SIG-M5 (cell line): ENCODE results near the gene ACTA1.
"Not testable (repeated sequence)": the region's sequence is repeated elsewhere in the genome, so short reads cannot be mapped to it uniquely, and the experiment has no call there.

Experiments used
- DNase-seq: peaks from one replicate; lab custom pipeline; 2025; lab: John Stamatoyannopoulos, UW

ACTA1 gene

DNA sequence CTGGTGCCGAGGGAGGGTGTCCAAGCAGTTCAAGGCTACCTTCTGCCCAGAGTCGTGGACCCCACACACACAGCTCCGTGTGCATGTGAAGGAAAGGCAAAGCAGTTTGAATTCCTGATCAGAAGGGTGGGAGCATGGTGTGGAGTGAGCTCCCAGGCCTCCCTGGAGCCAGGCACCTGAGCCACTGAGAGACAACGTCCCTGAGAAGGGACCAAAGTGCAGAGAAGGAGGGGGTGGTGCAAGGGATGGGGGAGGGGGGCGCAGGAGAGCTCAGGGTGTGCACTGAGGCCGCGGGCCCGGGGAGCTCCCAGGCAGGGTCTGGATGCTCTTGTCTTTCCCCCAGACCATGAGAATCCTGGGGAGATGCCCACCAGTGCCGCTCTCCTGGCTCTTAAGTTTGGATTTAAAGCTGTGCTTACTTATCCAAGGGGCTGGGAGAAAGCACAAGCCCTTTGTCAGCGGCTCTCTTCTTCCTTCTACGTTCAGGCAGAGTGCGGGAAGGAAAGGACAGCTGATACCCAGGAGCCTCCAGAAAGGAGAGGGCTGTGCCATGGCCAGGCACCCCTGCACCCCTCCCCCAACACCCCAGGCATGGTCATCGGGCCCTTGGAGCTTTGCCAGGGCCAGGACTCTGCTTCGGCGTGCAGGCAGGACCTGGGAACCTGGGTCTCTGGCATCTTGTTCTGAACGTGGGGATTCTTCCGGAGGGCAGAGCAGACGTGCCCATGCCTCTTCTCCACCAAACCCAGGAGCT is 24.1 kb downstream of the ACTA1 start:
- DNase-seq: no peak

DNA sequence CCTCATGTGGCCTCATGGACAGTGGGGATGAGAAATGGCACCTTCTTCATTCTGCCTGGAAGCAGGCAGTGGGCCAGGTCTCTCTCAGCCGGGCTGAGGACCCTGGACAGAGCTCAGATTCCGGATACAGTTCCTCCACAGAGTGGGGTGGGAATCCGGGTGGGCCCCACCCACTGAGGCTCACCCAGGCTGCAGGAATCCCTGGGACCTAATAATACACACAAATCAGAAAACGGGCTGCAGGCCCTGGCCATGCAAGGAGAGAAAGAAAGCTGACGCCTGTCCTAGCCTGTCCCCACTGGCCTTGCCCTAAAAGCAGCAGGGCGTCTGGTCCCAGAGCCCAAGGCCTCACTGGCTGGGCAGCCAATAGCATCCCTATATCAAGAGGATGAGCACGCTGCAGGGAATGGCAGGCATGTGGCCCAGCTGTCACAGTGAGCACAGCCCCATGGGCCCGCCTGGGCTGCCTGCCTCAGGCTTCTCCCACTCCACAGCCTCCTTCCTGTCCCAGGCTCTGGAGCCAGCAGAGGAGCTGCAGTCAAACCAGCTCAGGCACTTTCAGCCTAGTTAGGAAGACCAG is 25.3 kb downstream of the ACTA1 start:
- no peak for DNase-seq

DNA sequence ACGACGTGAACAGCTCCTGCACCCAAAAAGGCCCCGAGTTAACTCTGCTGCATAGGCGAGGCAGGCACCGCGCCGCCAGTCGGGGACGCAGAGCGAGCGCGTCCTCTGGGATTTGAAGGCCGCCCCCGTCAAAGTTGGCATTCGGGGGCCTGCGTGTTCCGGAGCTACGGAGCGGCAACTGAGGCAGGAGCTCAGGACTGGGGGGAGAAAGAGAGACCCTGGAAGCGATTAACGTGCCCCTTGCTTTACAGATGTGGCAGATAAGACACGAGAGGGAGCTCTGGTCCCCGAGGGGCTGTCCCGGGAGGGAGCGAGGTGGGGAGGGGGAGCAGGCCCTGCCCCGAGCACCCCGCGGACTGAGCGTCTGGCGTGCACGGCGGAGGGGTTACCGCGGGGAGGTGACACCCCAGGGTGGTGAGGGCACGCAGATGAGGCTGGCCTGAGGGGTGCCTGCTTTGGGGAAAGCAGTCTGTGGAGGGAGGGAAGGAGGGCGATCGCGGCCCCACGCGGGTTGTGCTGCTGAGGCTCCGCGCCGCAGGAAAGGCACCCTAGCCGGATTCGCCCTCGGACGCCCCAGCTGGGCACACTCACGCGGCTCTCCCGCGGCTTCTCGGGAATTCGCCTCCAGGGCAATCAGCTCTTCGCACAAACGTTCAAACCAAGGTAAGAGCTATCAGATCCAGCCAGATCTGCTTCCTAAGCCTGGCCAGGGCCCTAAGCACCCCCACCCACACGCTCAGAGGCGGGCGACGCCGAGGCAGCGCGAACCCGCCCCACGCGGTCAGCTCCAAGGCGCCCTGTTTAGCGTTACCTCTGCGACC is 26.5 kb downstream of the ACTA1 start:
- no peak for DNase-seq

DNA sequence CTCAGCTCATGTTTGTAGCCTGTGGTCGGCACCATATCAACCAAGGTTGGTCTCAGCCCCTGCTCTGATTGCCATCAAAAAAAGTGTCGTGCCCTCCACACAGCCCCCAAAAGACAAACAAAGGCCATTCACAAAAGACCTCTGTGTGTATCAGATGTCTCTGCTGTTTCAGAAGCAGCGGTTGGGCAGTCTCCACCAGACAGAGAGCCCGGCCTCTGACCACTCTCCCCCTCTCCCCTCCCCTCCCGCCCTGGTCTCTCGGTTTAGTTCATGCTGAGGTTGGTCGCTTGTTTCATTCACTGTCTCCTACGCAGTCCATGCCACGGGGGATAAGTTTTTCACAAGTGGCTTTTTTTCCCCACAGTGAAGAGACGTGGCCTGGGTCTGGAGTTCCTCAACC is 27.1 kb downstream of the ACTA1 start:
- no peak for DNase-seq

- no peak for DNase-seq
Measured at GRCh38 chr1:229403573-229403972, 30.3 kb downstream of the ACTA1 start.

GRCh38 chr1:229402993-229403392 is 30.9 kb downstream of the ACTA1 start:
- DNase-seq: no peak

DNA sequence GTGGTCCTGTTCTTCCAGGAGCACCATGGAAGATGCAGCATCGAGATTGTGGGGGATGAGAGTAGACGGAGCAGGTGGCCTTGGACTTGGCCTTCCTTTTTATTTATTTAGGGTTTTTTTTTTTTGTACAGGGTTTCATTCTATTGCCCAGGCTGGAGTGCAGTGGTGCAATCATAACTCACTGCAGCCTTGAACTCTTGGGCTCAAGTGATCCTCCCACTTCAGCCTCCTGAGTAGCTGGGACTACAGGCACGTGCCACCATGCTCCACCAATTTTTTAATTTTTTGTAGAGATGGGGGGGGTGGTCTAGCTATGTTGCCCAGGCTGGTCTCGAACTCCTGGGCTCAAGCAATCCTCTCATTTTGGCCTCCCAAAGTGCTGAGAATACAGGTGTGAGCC is 31.6 kb downstream of the ACTA1 start:
- not testable (repeated sequence) for DNase-seq

- DNase-seq: no peak
Measured at GRCh38 chr1:229397762-229398161, 36.1 kb downstream of the ACTA1 start.

- no peak for DNase-seq
Measured at GRCh38 chr1:229396585-229397206, 37.2 kb downstream of the ACTA1 start.

DNA sequence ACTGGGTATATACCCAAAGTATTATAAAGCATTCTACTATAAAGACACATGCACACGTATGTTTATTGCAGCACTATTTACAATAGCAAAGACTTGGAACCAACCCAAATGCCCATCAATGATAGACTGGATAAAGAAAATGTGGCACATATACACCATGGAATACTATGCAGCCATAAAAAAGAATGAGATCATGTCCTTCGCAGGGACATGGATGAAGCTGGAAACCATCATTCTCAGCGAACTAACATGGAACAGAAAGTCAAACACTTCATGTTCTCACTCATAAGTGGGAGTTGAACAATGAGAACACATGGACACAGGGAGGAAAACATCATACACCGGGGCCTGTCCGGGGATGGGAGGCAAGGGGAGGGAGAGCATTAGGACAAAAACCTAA is 39.4 kb downstream of the ACTA1 start:
- DNase-seq: not testable (repeated sequence)

- no peak for DNase-seq
Measured at GRCh38 chr1:229392936-229393335, 41.0 kb downstream of the ACTA1 start.

GRCh38 chr1:229390130-229390529 is 43.8 kb downstream of the ACTA1 start:
- no peak for DNase-seq

DNA sequence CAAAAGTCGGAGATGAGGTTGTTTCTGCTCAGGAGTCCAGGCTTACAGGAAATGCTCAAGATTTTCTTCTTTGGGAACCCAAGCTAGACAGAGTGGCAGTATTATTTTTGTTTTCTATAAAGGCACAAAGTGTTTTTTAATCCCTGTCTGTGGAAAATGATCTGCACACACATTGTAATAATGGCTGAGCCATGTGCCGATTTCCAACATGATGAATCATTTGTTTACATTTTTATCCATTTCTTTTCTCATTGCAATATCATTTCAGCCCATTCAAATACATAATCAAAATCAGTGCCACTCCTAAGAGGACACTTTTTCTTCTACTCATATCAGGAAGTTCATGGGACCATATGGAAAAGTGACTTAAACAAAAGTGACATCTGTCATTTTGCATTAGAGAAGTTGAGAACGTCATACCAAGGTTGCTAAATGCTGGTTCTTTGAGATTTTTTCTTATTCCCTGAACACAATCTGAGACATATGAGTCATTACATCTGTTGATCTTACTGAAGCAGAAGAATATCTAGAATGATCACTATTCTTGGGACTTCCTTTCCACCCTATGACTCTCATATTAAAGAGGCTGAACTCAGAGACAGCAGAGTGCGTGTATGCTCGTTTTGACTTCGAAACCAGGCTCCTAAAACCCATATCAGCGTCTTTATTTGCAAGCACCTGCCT is 44.9 kb downstream of the ACTA1 start:
- DNase-seq: no peak

DNA sequence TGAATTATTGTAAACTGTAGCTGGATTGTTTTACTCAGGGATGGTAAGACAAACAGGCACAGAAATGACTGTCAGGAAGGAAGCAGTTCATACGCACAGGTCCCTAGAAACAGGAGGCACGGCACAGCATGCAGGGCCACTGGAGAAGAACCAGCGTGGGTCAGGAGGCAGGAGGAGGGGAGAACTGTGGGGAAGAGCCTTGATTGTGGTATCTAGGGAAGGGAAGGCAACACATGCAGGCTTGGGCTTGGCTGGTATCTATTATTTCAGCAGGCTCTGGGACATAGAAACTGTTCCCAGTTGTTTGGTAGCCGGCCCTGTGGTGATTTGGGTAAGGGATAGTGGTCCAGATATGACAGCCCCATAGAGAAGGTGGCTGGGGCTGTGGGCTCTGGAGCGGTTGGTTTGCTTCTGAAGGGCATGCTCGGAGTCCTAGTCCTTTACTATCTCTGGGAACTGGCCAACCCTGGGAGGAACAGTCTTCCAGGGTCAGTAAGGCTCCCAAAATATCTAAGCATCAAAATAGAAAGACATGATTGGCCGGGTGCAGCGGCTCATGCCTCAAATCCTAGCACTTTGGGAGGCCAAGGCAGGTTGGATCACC is 47.9 kb downstream of the ACTA1 start:
- no peak for DNase-seq

GRCh38 chr1:229384822-229385221 is 49.1 kb downstream of the ACTA1 start:
- DNase-seq: no peak

DNA sequence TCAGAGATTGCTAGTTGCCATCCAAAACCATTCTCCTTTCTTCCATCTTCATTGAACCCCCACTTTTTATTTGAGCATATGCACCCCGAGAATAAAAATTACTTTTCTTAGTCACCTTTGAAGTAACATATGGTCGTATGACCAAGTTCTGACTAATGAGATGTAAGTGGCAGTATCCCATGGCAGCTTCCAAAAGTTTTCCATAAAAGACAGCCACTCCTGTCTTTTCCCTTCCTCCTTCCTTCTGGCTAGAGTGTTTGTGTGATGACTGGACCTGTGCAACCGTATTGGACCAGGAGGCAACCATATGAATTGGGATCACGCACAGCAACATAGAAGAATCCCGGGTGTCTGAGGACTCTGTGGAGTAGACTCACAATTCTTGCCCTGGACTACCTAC is 49.9 kb downstream of the ACTA1 start:
- no peak for DNase-seq

GRCh38 chr1:229383188-229383587 is 50.7 kb downstream of the ACTA1 start:
- DNase-seq: no peak
